GM23338 (cell line): Measurements from ENCODE around the gene WWP2. TPM values are rescaled to one million over a fixed set of nuclear protein-coding genes. Genes with fewer than 3 reads are reported as not detected.

Source experiments
- ATAC-seq: fragments of 200-7000 bp; cut with Tn5 transposase; 3 replicates; pipeline ENCODE4 v1.9.1; 2020
- DNase-seq: peaks from one replicate; pipeline ENCODE4 v3.0.0-alpha.2; 2015; ENCODE audit warnings: low spot score
- H2AFZ ChIP-seq: fragments of 200-600 bp; sonication (generic); 2 replicates; pipeline ENCODE4 v1.8.0; 2016; ENCODE audit warnings: antibody characterized with exemption, mild to moderate bottlenecking, moderate library complexity
- H3F3A ChIP-seq: fragments of 200-600 bp; sonication (generic); replicated peaks from 2 replicates; pipeline ENCODE4 v1.8.0; 2017; ENCODE audit warnings: antibody characterized with exemption, mixed run types, low read depth
- H3K27ac ChIP-seq: fragments of 200-600 bp; sonication (generic); 2 replicates; pipeline ENCODE4 v1.6.1; 2016; ENCODE audit warnings: low read depth
- H3K27me3 ChIP-seq: fragments of 200-600 bp; sonication (generic); 2 replicates; pipeline ENCODE4 v1.8.0; 2016; ENCODE audit warnings: mild to moderate bottlenecking, mixed run types, moderate library complexity; ENCODE audit not compliant: insufficient read depth
- H3K36me3 ChIP-seq: fragments of 200-600 bp; sonication (generic); 2 replicates; pipeline ENCODE4 v1.8.0; 2016; ENCODE audit warnings: mild to moderate bottlenecking; ENCODE audit not compliant: insufficient read depth
- H3K4me1 ChIP-seq: fragments of 200-600 bp; sonication (generic); 2 replicates; pipeline ENCODE4 v1.8.0; 2016; ENCODE audit warnings: mild to moderate bottlenecking, moderate library complexity; ENCODE audit not compliant: insufficient read depth
- H3K4me2 ChIP-seq: fragments of 200-600 bp; sonication (generic); 2 replicates; pipeline ENCODE4 v1.7.1; 2017; ENCODE audit warnings: mixed run types
- H3K4me3 ChIP-seq: fragments of 200-600 bp; sonication (generic); 2 replicates; pipeline ENCODE4 v1.6.1; 2016; ENCODE audit warnings: mixed run types
- H3K79me2 ChIP-seq: fragments of 200-600 bp; sonication (generic); replicated peaks from 2 replicates; pipeline ENCODE4 v1.8.0; 2017; ENCODE audit warnings: mild to moderate bottlenecking; ENCODE audit not compliant: insufficient read depth
- H3K9me2 ChIP-seq: fragments of 200-600 bp; sonication (generic); 2 replicates; pipeline ENCODE4 v1.8.0; 2017; ENCODE audit not compliant: insufficient read depth
- H4K20me1 ChIP-seq: fragments of 200-600 bp; sonication (generic); replicated peaks from 2 replicates; pipeline ENCODE4 v1.8.0; 2017; ENCODE audit warnings: mild to moderate bottlenecking; ENCODE audit not compliant: insufficient read depth
- H3K27ac Mint-ChIP-seq: 2 replicates; pipeline ENCODE4 v1.8.0; 2020; ENCODE audit warnings: inconsistent platforms, mild to moderate bottlenecking, moderate library complexity, mixed read lengths
- H3K27me3 Mint-ChIP-seq: 3 replicates; pipeline ENCODE4 v1.8.0; 2022; ENCODE audit warnings: low read depth, mild to moderate bottlenecking, moderate library complexity, mixed read lengths, inconsistent platforms; ENCODE audit not compliant: insufficient read depth, poor library complexity
- H3K36me3 Mint-ChIP-seq: 3 replicates; pipeline ENCODE4 v1.8.0; 2021; ENCODE audit warnings: low read depth, mild to moderate bottlenecking, inconsistent platforms, moderate library complexity, mixed read lengths
- H3K4me1 Mint-ChIP-seq: 3 replicates; pipeline ENCODE4 v1.8.0; 2020; ENCODE audit warnings: mild to moderate bottlenecking, inconsistent platforms, mixed read lengths
- H3K4me3 Mint-ChIP-seq: 3 replicates; pipeline ENCODE4 v1.8.0; 2021; ENCODE audit warnings: moderate library complexity, mild to moderate bottlenecking, inconsistent platforms, mixed read lengths
- H3K9me3 Mint-ChIP-seq: 3 replicates; pipeline ENCODE4 v1.8.0; 2020; ENCODE audit warnings: moderate library complexity, mild to moderate bottlenecking, inconsistent platforms, mixed read lengths
- CREB1 ChIP-seq: fragments of 250-450 bp; sonication (Bioruptor Pico); IDR thresholded peaks from 2 replicates; pipeline ENCODE4 v1.5.0; 2020; ENCODE audit warnings: low read depth, mild to moderate bottlenecking, moderate library complexity
- CTCF ChIP-seq, 2 experiments: fragments of 200-600 bp in 1 of 2; sonication (generic) in 1 of 2; conservative IDR thresholded peaks; 2 replicates each; pipeline versions ENCODE4 v1.5.1 to v1.6.1; 2016 to 2017; ENCODE audit warnings: antibody characterized with exemption in 2 of 2, low read depth in 2 of 2, mild to moderate bottlenecking in 2 of 2, moderate library complexity in 1 of 2
- ETS1 ChIP-seq: IDR thresholded peaks from 2 replicates; pipeline ENCODE4 v1.6.1; 2016; ENCODE audit warnings: antibody characterized with exemption
- EZH2 ChIP-seq: fragments of 200-600 bp; sonication (generic); IDR thresholded peaks from one replicate; pipeline ENCODE4 v1.8.0; 2017; ENCODE audit warnings: antibody characterized with exemption, mild to moderate bottlenecking, low read depth; ENCODE audit not compliant: unreplicated experiment
- EZH2phosphoT487 ChIP-seq: fragments of 200-600 bp; sonication (generic); IDR thresholded peaks from one replicate; pipeline ENCODE4 v1.8.1; 2018; ENCODE audit warnings: antibody characterized with exemption; ENCODE audit not compliant: unreplicated experiment
- JUNB ChIP-seq: IDR thresholded peaks from one replicate; pipeline ENCODE4 v1.6.1; 2016; ENCODE audit warnings: antibody characterized with exemption; ENCODE audit not compliant: unreplicated experiment
- POLR2AphosphoS5 ChIP-seq: IDR thresholded peaks from 2 replicates; pipeline ENCODE4 v1.6.1; 2016; ENCODE audit warnings: antibody characterized with exemption, low read depth
- REST ChIP-seq: IDR thresholded peaks from one replicate; pipeline ENCODE4 v1.6.1; 2018; ENCODE audit warnings: antibody characterized with exemption; ENCODE audit not compliant: unreplicated experiment
- STAT1 ChIP-seq: IDR thresholded peaks from one replicate; pipeline ENCODE4 v1.6.1; 2016; ENCODE audit warnings: antibody characterized with exemption; ENCODE audit not compliant: unreplicated experiment
- polyA plus RNA-seq: library from polyadenylated mRNA; unstranded; fragments of >200 nt; fragmentation: Nextera tagmentation; extraction: Ambion mirVana; gene quantifications from 2 replicates; pipeline ENCODE4 v1.2.1, GENCODE V29; 2016
- total RNA-seq: library from RNA; depleted of rRNA; stranded (reverse); fragments of >200 nt; shearing (Covaris generic); gene quantifications from 2 replicates; pipeline ENCODE4 v1.2.3, GENCODE V29; 2014

WWP2 gene
- total and polyA plus RNA-seq, 2 experiments from 2014 or later = 12.3 to 35.5 TPM

DNA sequence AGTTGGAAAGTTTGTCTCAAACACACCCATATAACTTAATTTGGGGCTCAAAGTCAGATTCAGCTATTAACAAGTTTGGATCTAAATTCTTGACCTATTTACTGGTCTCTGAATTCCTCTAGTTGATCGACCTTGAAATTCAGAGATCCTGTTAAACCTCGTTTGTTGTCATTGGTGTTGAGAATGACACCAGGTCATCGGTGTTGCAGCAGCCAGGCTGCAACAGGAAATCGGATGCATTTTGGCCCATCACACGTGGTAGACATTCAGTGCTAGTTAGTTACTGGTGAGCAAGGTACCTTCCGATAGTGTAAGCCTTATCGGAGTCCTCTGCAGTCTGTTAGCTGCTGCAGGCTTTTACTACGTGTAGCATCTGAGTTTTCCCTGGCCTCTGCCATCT lies 82.3 kb downstream of the WWP2 start (continued):
- TF ChIP-seq ETS1 = no peak

- Mint-ChIP-seq H3K9me3 (no peaks in the 10 kb centered on the region), H3K36me3 (peaks cover 5% of the 10 kb centered on the region; the same call in 1 of the 3 replicates), H3K4me1 (peaks cover 13% of the 10 kb centered on the region; the same call in 2 of the 3 replicates), H3K27ac (no peak overlapping the region), H3K27me3 (peaks cover 2% of the 10 kb centered on the region), H3K4me3 (no peak overlapping the region)
- Histone ChIP-seq H4K20me1 (peaks cover 3% of the 10 kb centered on the region; the same call in 1 of the 2 replicates), H3K27ac (0 out of 2 replicates have a peak overlapping the region, but pooled peaks have one; percentile 26), H3F3A (no peaks in the 10 kb centered on the region), H3K36me3 (0 out of 2 replicates have a peak, but pooled peaks cover 8% of the 10 kb centered on the region), H2AFZ (no peak overlapping the region), H3K27me3 (no peaks in the 10 kb centered on the region), H3K79me2 (no peaks in the 10 kb centered on the region), H3K4me3 (no peak overlapping the region), H3K9me2 (peaks cover 4% of the 10 kb centered on the region; the same call in 1 of the 2 replicates), H3K4me2 (no peak overlapping the region), H3K4me1 (0 out of 2 replicates have a peak, but pooled peaks cover 4% of the 10 kb centered on the region)
- DNase-seq (no peak), ATAC-seq (no peak)
- TF ChIP-seq CTCF (conservative IDR thresholded peaks at IDR 0.05; ENCODE audit: low read depth in 2 of 2) (no peak), EZH2phosphoT487 (no peak), CREB1 (CRISPR knock-in tag) (no peak)
Observed at GRCh38 chr16:69845181-69845580, 83.0 kb downstream of the WWP2 start.

DNA sequence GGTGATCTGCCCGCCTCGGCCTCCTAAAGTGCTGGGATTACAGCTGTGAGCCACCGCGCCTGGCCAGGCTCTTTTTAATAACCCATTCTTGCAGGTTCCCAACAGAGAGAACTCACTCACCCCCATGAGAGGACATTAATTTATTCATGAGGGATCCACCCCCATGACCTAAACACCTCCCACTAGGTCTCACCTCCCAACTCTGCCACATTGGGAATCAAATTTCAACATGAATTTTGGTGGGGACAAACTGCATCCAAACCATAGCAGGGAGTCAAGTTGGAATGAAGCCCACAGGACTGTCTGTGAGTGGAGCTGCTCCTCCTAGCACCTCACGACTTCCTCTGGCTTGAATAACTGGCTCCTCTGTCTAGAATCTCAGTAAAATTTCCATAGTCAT lies 85.5 kb downstream of the WWP2 start:
- H4K20me1 ChIP-seq = 0 out of 2 replicates have a peak, but pooled peaks cover 3% of the 10 kb centered on the region
- TF ChIP-seq EZH2 (no peak), POLR2AphosphoS5 (no peak), REST (no peak), CTCF (conservative IDR thresholded peaks at IDR 0.05; ENCODE audit: low read depth in 2 of 2) (no peak), EZH2phosphoT487 (no peak), STAT1 (no peak), JUNB (no peak)
- Mint-ChIP-seq H3K4me3 (no peak overlapping the region), H3K27me3 (peaks cover 2% of the 10 kb centered on the region), H3K27ac (peak overlapping the region; percentile 27; the same call in 1 of the 2 replicates), H3K36me3 (peaks cover 5% of the 10 kb centered on the region; the same call in 1 of the 3 replicates), H3K4me1 (peaks cover 13% of the 10 kb centered on the region; the same call in 2 of the 3 replicates), H3K9me3 (no peaks in the 10 kb centered on the region)
- H3K4me2 ChIP-seq = no peak overlapping the region
- no peaks in the 10 kb centered on the region for H3K27me3 ChIP-seq
- no peak overlapping the region for H2AFZ ChIP-seq
- no peaks in the 10 kb centered on the region for H3K36me3 ChIP-seq
- H3K9me2 ChIP-seq = no peaks in the 10 kb centered on the region; the same call in 1 of the 2 replicates
- H3K4me3 ChIP-seq = no peak overlapping the region
- ATAC-seq (peak; percentile 52), DNase-seq (no peak)
- 0 out of 2 replicates have a peak, but pooled peaks cover 4% of the 10 kb centered on the region for H3K4me1 ChIP-seq
- no peak overlapping the region for H3K27ac ChIP-seq
- H3K79me2 ChIP-seq = no peaks in the 10 kb centered on the region
- H3F3A ChIP-seq = no peaks in the 10 kb centered on the region
